GM12873 (cell line): ENCODE measurements around the gene OTUD4.

Source experiments
- CTCF ChIP-seq: IDR thresholded peaks from 2 replicates; pipeline ENCODE4 v1.5.1; 2012; ENCODE audit warnings: low read depth, mild to moderate bottlenecking, moderate library complexity, low read length, control low read depth; ENCODE audit not compliant: insufficient read depth; ENCODE audit errors: missing control alignments

Gene OTUD4

GRCh38 chr4:145131848-145132247 is 48.5 kb downstream of the OTUD4 start:
- TF ChIP-seq CTCF = no peak

- no peak for TF ChIP-seq CTCF
Measured at GRCh38 chr4:145130788-145131399, 49.5 kb downstream of the OTUD4 start.

GRCh38 chr4:145130130-145130529 is 50.3 kb downstream of the OTUD4 start:
- TF ChIP-seq CTCF = no peak

- TF ChIP-seq CTCF = no peak
Measured at GRCh38 chr4:145125396-145125795, 55.0 kb downstream of the OTUD4 start.

GRCh38 chr4:145108128-145108527 is 72.3 kb downstream of the OTUD4 start:
- TF ChIP-seq CTCF = no peak

- TF ChIP-seq CTCF = no peak
Measured at GRCh38 chr4:145107126-145107525, 73.3 kb downstream of the OTUD4 start.

- no peak for TF ChIP-seq CTCF
Measured at GRCh38 chr4:145103496-145103895, 76.9 kb downstream of the OTUD4 start.

- no peak for TF ChIP-seq CTCF
Measured at GRCh38 chr4:145102619-145103018, 77.8 kb downstream of the OTUD4 start.
